Left renal cortex interstitium (tissue), 4 donors: ENCODE results near the gene MNT. TPM values are rescaled to one million over a fixed set of nuclear protein-coding genes. Genes with fewer than 3 reads are reported as not detected.
"Not testable (repeated sequence)": the region's sequence is repeated elsewhere in the genome, so short reads cannot be mapped to it uniquely, and the experiment has no call there.

ENCODE experiments used
- DNase-seq, 4 donors: peaks; one replicate each; pipeline ENCODE4 v3.0.0-alpha.2; 2013; ENCODE audit warnings: low read depth in 4 of 4, low spot score in 2 of 4, missing footprints in 1 of 4
- polyA plus RNA-seq, 4 donors: library from polyadenylated mRNA; unstranded; fragments of 120-200 nt; gene quantifications; one replicate each; pipeline ENCODE4 v1.2.1, GENCODE V29; 2013; ENCODE audit not compliant: insufficient read length in 4 of 4

MNT gene
- polyA plus RNA-seq, result 10 to 100 TPM; 11.3 to 23.0 (median 17.4) TPM

- DNase-seq, result peak in 2 of 4 donors; percentile 83 to 84
Observed at GRCh38 chr17:2400877-2401425, at the start of gene MNT. Gene MNT, minus strand, starts transcription at chr17:2401060. Its CDS starts 348 bp downstream, at chr17:2400712.

GRCh38 chr17:2450016-2450650, 49.3 kb upstream of the MNT start:
- DNase-seq, result no peak

- DNase-seq, result no peak
Observed at GRCh38 chr17:2449486-2449885, 48.6 kb upstream of the MNT start.

GRCh38 chr17:2447479-2447878, 46.6 kb upstream of the MNT start:
- not testable (repeated sequence) for DNase-seq

GRCh38 chr17:2445638-2446037, 44.8 kb upstream of the MNT start:
- no peak for DNase-seq

- no peak for DNase-seq
Observed at GRCh38 chr17:2444382-2444781, 43.5 kb upstream of the MNT start.

- no peak for DNase-seq
Observed at GRCh38 chr17:2442166-2442565, 41.3 kb upstream of the MNT start.

GRCh38 chr17:2440930-2441329, 40.1 kb upstream of the MNT start:
- DNase-seq, result no peak

- DNase-seq, result not testable (repeated sequence)
Observed at GRCh38 chr17:2439997-2440396, 39.1 kb upstream of the MNT start.

GRCh38 chr17:2438823-2439222, 38.0 kb upstream of the MNT start:
- DNase-seq, result no peak

- no peak for DNase-seq
Observed at GRCh38 chr17:2436316-2436905, 35.6 kb upstream of the MNT start.

- DNase-seq, result no peak
Observed at GRCh38 chr17:2435862-2436261, 35.0 kb upstream of the MNT start.

GRCh38 chr17:2435181-2435741, 34.4 kb upstream of the MNT start:
- DNase-seq, result no peak

- DNase-seq, result no peak
Observed at GRCh38 chr17:2433696-2434095, 32.8 kb upstream of the MNT start.

GRCh38 chr17:2427910-2428309, 27.1 kb upstream of the MNT start:
- DNase-seq, result no peak

- DNase-seq, result no peak
Observed at GRCh38 chr17:2427215-2427614, 26.4 kb upstream of the MNT start.

GRCh38 chr17:2423271-2423670, 22.4 kb upstream of the MNT start:
- no peak for DNase-seq

GRCh38 chr17:2421315-2422147, 20.7 kb upstream of the MNT start:
- no peak for DNase-seq

- no peak for DNase-seq
Observed at GRCh38 chr17:2420176-2420575, 19.3 kb upstream of the MNT start.

- no peak for DNase-seq
Observed at GRCh38 chr17:2419486-2419885, 18.6 kb upstream of the MNT start.

- no peak for DNase-seq
Observed at GRCh38 chr17:2418572-2418971, 17.7 kb upstream of the MNT start.
